K562 (cell line): ENCODE measurements around the gene OR5A2. TPM values are rescaled to one million over a fixed set of nuclear protein-coding genes. Genes with fewer than 3 reads are reported as not detected.

Source experiments
- ATAC-seq: fragments of 200-7000 bp; cut with Tn5 transposase; 3 replicates; pipeline ENCODE4 v1.9.1; 2020; ENCODE audit warnings: moderate library complexity
- BruUV-seq: library from RNA; stranded (reverse); fragments of 400-500 nt; replicated peaks from 2 replicates; lab custom pipeline; 2021; lab: Mats Ljungman, UMichigan
- CTCF ChIA-PET: fragments of 300-600 bp; formaldehyde crosslinking; extraction: SDS; loops from one replicate; lab custom pipeline; 2021; ENCODE audit warnings: low intra/inter-chr PET ratio; lab: Yijun Ruan, JAX
- POLR2A ChIA-PET: fragments of 300-600, 350-650 bp; sonication (Branson Sonifier 250); formaldehyde crosslinking; extraction: SDS; loops from one replicate; lab custom pipeline; 2021; ENCODE audit warnings: antibody characterized with exemption, inconsistent platforms; lab: Yijun Ruan, JAX
- DNase-seq, 4 experiments: peaks; one replicate each; pipeline versions ENCODE4 v3.0.0 to v3.0.0-alpha.2; 2011 to 2018; ENCODE audit warnings: low spot score in 3 of 4, mixed read lengths in 3 of 4; ENCODE audit errors: extremely low read depth in 1 of 4
- FAIRE-seq: peaks from 2 replicates; lab custom pipeline; 2011; peaks lifted over from hg19 to GRCh38; lab: Jason Lieb, UNC
- H2AFZ ChIP-seq: 2 replicates; pipeline ENCODE4 v1.6.0; 2011; ENCODE audit warnings: low read depth, low read length, control low read depth, inconsistent platforms
- H3K27ac ChIP-seq: fragments of 200-600 bp; 3 replicates; pipeline ENCODE4 v1.8.0; 2011; ENCODE audit warnings: low read depth, mild to moderate bottlenecking, control low read depth, inconsistent platforms, low read length, moderate library complexity, mixed read lengths; ENCODE audit errors: extremely low read depth
- H3K27me3 ChIP-seq, 2 experiments: fragments of 300-600 bp in 1 of 2; 2 replicates in 1 of 2; 3 replicates in 1 of 2; pipeline versions ENCODE4 v1.6.0 to v1.8.0; 2011; ENCODE audit warnings: inconsistent platforms in 2 of 2, low read length in 2 of 2, mild to moderate bottlenecking in 1 of 2, mixed read lengths in 1 of 2, moderate library complexity in 1 of 2; ENCODE audit not compliant: control insufficient read depth in 2 of 2, insufficient read depth in 2 of 2
- H3K36me3 ChIP-seq: fragments of 300-600 bp; 3 replicates; pipeline ENCODE4 v1.8.0; 2011; ENCODE audit warnings: mild to moderate bottlenecking, low read length, inconsistent platforms; ENCODE audit not compliant: control insufficient read depth, insufficient read depth
- H3K4me1 ChIP-seq, 2 experiments: fragments of 200-600 bp in 1 of 2; replicated peaks in 1 of 2; 2 replicates in 1 of 2; 3 replicates in 1 of 2; pipeline versions ENCODE4 v1.5.1 to v1.8.0; 2011; ENCODE audit warnings: inconsistent platforms in 2 of 2, low read length in 2 of 2, mild to moderate bottlenecking in 1 of 2, mixed read lengths in 1 of 2, moderate library complexity in 1 of 2; ENCODE audit not compliant: control insufficient read depth in 2 of 2, insufficient read depth in 2 of 2
- H3K4me2 ChIP-seq: 2 replicates; pipeline ENCODE4 v1.6.1; 2011; ENCODE audit warnings: low read length, control low read depth, inconsistent platforms, mixed read lengths; ENCODE audit not compliant: insufficient read depth
- H3K4me3 ChIP-seq: fragments of 200-600 bp; sonication (generic), shearing (Covaris generic); 2 replicates; pipeline ENCODE4 v1.5.1; 2016; ENCODE audit warnings: control low read depth, inconsistent platforms
- H3K79me2 ChIP-seq: fragments of 200-600 bp; 3 replicates; pipeline ENCODE4 v1.8.0; 2011; ENCODE audit warnings: low read length, inconsistent platforms; ENCODE audit not compliant: control insufficient read depth, insufficient read depth
- H3K9ac ChIP-seq, 2 experiments: 2 replicates each; pipeline versions ENCODE4 v1.6.0 to v1.6.1; 2011; ENCODE audit warnings: low read depth in 2 of 2, low read length in 2 of 2, control low read depth in 1 of 2, inconsistent platforms in 1 of 2, mild to moderate bottlenecking in 1 of 2, mixed read lengths in 1 of 2; ENCODE audit not compliant: insufficient read depth in 1 of 2
- H3K9me1 ChIP-seq: one replicate; pipeline ENCODE4 v1.6.0; 2011; ENCODE audit warnings: inconsistent platforms, mild to moderate bottlenecking, low read length, moderate library complexity; ENCODE audit not compliant: control insufficient read depth, insufficient read depth
- H3K9me3 ChIP-seq: replicated peaks from 2 replicates; pipeline ENCODE4 v1.5.1; 2011; ENCODE audit warnings: low read depth, low read length, inconsistent platforms; ENCODE audit not compliant: control insufficient read depth, insufficient read depth
- H4K20me1 ChIP-seq: replicated peaks from 2 replicates; pipeline ENCODE4 v1.6.1; 2011; ENCODE audit warnings: low read length, inconsistent platforms, mixed read lengths; ENCODE audit not compliant: control insufficient read depth, insufficient read depth
- FOXA1 ChIP-seq: fragments of 450-650 bp; IDR thresholded peaks from 2 replicates; pipeline ENCODE4 v1.6.1; 2016; ENCODE audit warnings: mild to moderate bottlenecking, borderline replicate concordance
- FUS ChIP-seq: fragments of 200-400 bp; formaldehyde crosslinking; optimal IDR thresholded peaks from 2 replicates; pipeline ENCODE3; 2017; ENCODE audit warnings: low read depth, low read length
- GATAD2A ChIP-seq: fragments of 450-650 bp; IDR thresholded peaks from 2 replicates; pipeline ENCODE4 v1.6.1; 2017
- HMG20B ChIP-seq: fragments of 250-450 bp; sonication (Bioruptor Pico); IDR thresholded peaks from 2 replicates; pipeline ENCODE4 v1.5.0; 2021; ENCODE audit warnings: mild to moderate bottlenecking
- HNRNPLL ChIP-seq: fragments of 200-400 bp; formaldehyde crosslinking; IDR thresholded peaks from 2 replicates; pipeline ENCODE4 v1.6.1; 2017; ENCODE audit warnings: low read length, low read depth, mild to moderate bottlenecking; ENCODE audit not compliant: poor library complexity, severe bottlenecking
- NONO ChIP-seq, 2 experiments: fragments of 200-400 bp in 1 of 2; fragments of 450-650 bp in 1 of 2; formaldehyde crosslinking in 1 of 2; IDR thresholded peaks; 2 replicates each; pipeline ENCODE4 v1.6.1; 2017; ENCODE audit warnings: low read depth in 2 of 2, mild to moderate bottlenecking in 2 of 2, moderate library complexity in 2 of 2, low read length in 1 of 2
- POLR3A ChIP-seq: IDR thresholded peaks from 2 replicates; pipeline ENCODE4 v1.6.1; 2011; ENCODE audit warnings: borderline replicate concordance, mild to moderate bottlenecking, moderate library complexity; ENCODE audit not compliant: insufficient read length, insufficient read depth; ENCODE audit errors: extremely low read depth
- RB1 ChIP-seq: fragments of 450-650 bp; IDR thresholded peaks from 2 replicates; pipeline ENCODE4 v1.6.1; 2017; ENCODE audit warnings: low read depth, mild to moderate bottlenecking
- SAFB2 ChIP-seq: fragments of 200-400 bp; formaldehyde crosslinking; IDR thresholded peaks from 2 replicates; pipeline ENCODE4 v1.6.1; 2018; ENCODE audit warnings: borderline replicate concordance, low read length, low read depth, moderate library complexity; ENCODE audit not compliant: severe bottlenecking
- SMARCC2 ChIP-seq: fragments of 450-650 bp; IDR thresholded peaks from 2 replicates; pipeline ENCODE4 v1.6.1; 2017; ENCODE audit warnings: antibody characterized with exemption, moderate library complexity, mild to moderate bottlenecking, low read depth
- ZNF121 ChIP-seq: sonication (generic); formaldehyde crosslinking; conservative IDR thresholded peaks from 2 replicates; pipeline ENCODE4 v1.8.0; 2022; ENCODE audit warnings: missing genetic modification reagents
- ZNF174 ChIP-seq: fragments of 250-450 bp; sonication (Bioruptor Pico); IDR thresholded peaks from 2 replicates; pipeline ENCODE4 v1.4.0; 2020; ENCODE audit warnings: mild to moderate bottlenecking
- in situ Hi-C: fragments of 300-500 bp; cut with MboI; formaldehyde crosslinking; loops from 4 replicates; pipeline ENCODE4 v1.15.0; 2018; ENCODE audit warnings: inconsistent platforms, mixed read lengths
- intact Hi-C: fragments of 100-400 bp; cut with micrococcal nuclease; formaldehyde crosslinking; loops from 2 replicates; pipeline ENCODE4 v1.14.2; 2022
- polyA plus RNA-seq, 8 experiments: library from polyadenylated mRNA; depleted of rRNA in 4 of 8; stranded (reverse) in 5 of 8; unstranded in 3 of 8; fragments of >200 nt; fragmentation: Nextera tagmentation in 2 of 8; fragmentation: Illumina TruSeq in 1 of 8; extraction: Ambion mirVana in 2 of 8; extraction: Trizol in 1 of 8; gene quantifications; 2 replicates each; pipeline versions ENCODE4 v1.2.1 to v1.2.3, GENCODE V29; 2011 to 2014; ENCODE audit warnings: inconsistent platforms in 1 of 8, missing spikeins in 1 of 8
- total RNA-seq, 7 experiments: library from RNA; depleted of rRNA in 6 of 7; stranded (reverse); fragments of >200 nt in 6 of 7; fragmentation: Illumina TruSeq in 2 of 7; extraction: Trizol in 2 of 7; gene quantifications; 2 replicates each; pipeline versions ENCODE4 v1.2.1 to v1.2.3, GENCODE V29; 2011 to 2021; ENCODE audit warnings: low replicate concordance in 1 of 7
- TF ChIP-seq, protein P1 (sequence below): fragments of 450-650 bp; IDR thresholded peaks from 2 replicates; pipeline ENCODE4 v1.6.1; 2017; ENCODE audit warnings: antibody characterized with exemption
- TF ChIP-seq, protein P2 (sequence below): fragments of 450-650 bp; IDR thresholded peaks from 2 replicates; pipeline ENCODE4 v1.6.1; 2016
- TF ChIP-seq, protein P3 (sequence below): fragments of 450-650 bp; formaldehyde crosslinking; conservative IDR thresholded peaks from 2 replicates; pipeline ENCODE4 v1.4.0; 2022; ENCODE audit warnings: mild to moderate bottlenecking, missing genetic modification characterization
- TF ChIP-seq, protein P4 (sequence below): fragments of 250-450 bp; sonication (Bioruptor Pico); IDR thresholded peaks from 2 replicates; pipeline ENCODE4 v1.5.0; 2020; ENCODE audit warnings: mild to moderate bottlenecking
- TF ChIP-seq, protein P5 (sequence below): sonication (generic); formaldehyde crosslinking; IDR thresholded peaks from 2 replicates; pipeline ENCODE4 v1.8.0; 2022; ENCODE audit warnings: mild to moderate bottlenecking, low read depth, missing genetic modification reagents

The OR5A2 gene
- total and polyA plus RNA-seq, 9 of the 15 experiments (the other 6 are each of a cell fraction or from before 2014, with no cell fraction given), result not detected

DNA sequence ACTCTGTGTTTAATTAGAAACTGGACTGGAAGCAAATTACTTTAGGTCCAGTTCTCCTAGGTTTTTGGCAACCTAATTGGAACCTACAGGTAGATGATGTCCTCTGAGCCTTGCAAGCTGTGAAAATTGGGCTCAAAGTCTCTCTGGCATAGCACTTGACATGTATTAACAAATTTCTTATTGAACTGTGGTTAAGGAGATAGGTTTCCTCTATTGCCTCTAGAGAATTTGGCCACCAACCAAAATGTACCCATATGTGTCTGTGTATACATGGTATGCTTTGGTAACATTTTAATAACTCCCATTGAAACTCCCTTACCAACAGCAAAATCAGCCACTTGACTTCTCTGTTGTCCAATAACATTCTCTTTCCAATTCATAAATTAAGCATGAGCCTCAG is 46.8 kb upstream of the OR5A2 start, which contains the start of gene OR4D10:
Gene OR4D10 (plus strand): TSS at position 301 of the 400 bp plus-strand sequence. CDS start 4,115 bp downstream, outside the sequence.
- in situ Hi-C loops (no loop called here), intact Hi-C loops (no loop called here)
- H3K4me3 ChIP-seq, result no peak within 1 kb of the TSS
- CTCF ChIA-PET, result no interaction called here
- H3K27ac ChIP-seq, result no peak within 1 kb of the TSS
- no peaks in the 10 kb centered on the region for H3K9me3 ChIP-seq
- TF ChIP-seq, protein P1, sequence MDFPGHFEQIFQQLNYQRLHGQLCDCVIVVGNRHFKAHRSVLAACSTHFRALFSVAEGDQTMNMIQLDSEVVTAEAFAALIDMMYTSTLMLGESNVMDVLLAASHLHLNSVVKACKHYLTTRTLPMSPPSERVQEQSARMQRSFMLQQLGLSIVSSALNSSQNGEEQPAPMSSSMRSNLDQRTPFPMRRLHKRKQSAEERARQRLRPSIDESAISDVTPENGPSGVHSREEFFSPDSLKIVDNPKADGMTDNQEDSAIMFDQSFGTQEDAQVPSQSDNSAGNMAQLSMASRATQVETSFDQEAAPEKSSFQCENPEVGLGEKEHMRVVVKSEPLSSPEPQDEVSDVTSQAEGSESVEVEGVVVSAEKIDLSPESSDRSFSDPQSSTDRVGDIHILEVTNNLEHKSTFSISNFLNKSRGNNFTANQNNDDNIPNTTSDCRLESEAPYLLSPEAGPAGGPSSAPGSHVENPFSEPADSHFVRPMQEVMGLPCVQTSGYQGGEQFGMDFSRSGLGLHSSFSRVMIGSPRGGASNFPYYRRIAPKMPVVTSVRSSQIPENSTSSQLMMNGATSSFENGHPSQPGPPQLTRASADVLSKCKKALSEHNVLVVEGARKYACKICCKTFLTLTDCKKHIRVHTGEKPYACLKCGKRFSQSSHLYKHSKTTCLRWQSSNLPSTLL, result no peak
- TF ChIP-seq ZNF174 (CRISPR knock-in tag) (no peak), SMARCC2 (no peak), HMG20B (no peak), RB1 (no peak), FUS (no peak), FOXA1 (no peak), ZNF121 (CRISPR knock-in tag) (no peak), NONO (IDR thresholded peaks at IDR 0.05; ENCODE audit: low read depth in 2 of 2, low read length in 1 of 2) (no peak), POLR3A (no peak), GATAD2A (no peak), SAFB2 (no peak), HNRNPLL (no peak)
- TF ChIP-seq, protein P2, sequence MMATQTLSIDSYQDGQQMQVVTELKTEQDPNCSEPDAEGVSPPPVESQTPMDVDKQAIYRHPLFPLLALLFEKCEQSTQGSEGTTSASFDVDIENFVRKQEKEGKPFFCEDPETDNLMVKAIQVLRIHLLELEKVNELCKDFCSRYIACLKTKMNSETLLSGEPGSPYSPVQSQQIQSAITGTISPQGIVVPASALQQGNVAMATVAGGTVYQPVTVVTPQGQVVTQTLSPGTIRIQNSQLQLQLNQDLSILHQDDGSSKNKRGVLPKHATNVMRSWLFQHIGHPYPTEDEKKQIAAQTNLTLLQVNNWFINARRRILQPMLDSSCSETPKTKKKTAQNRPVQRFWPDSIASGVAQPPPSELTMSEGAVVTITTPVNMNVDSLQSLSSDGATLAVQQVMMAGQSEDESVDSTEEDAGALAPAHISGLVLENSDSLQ, result no peak
- TF ChIP-seq, protein P3, sequence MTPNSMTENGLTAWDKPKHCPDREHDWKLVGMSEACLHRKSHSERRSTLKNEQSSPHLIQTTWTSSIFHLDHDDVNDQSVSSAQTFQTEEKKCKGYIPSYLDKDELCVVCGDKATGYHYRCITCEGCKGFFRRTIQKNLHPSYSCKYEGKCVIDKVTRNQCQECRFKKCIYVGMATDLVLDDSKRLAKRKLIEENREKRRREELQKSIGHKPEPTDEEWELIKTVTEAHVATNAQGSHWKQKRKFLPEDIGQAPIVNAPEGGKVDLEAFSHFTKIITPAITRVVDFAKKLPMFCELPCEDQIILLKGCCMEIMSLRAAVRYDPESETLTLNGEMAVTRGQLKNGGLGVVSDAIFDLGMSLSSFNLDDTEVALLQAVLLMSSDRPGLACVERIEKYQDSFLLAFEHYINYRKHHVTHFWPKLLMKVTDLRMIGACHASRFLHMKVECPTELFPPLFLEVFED, result no peak
- TF ChIP-seq, protein P4, sequence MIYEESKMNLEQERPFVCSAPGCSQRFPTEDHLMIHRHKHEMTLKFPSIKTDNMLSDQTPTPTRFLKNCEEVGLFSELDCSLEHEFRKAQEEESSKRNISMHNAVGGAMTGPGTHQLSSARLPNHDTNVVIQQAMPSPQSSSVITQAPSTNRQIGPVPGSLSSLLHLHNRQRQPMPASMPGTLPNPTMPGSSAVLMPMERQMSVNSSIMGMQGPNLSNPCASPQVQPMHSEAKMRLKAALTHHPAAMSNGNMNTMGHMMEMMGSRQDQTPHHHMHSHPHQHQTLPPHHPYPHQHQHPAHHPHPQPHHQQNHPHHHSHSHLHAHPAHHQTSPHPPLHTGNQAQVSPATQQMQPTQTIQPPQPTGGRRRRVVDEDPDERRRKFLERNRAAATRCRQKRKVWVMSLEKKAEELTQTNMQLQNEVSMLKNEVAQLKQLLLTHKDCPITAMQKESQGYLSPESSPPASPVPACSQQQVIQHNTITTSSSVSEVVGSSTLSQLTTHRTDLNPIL (CRISPR knock-in tag), result no peak
- TF ChIP-seq, protein P5, sequence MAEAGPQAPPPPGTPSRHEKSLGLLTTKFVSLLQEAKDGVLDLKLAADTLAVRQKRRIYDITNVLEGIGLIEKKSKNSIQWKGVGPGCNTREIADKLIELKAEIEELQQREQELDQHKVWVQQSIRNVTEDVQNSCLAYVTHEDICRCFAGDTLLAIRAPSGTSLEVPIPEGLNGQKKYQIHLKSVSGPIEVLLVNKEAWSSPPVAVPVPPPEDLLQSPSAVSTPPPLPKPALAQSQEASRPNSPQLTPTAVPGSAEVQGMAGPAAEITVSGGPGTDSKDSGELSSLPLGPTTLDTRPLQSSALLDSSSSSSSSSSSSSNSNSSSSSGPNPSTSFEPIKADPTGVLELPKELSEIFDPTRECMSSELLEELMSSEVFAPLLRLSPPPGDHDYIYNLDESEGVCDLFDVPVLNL, result no peak
- TF ChIP-seq, all 486 proteins: peak for 0
- H3K79me2 ChIP-seq, result no peaks in the 10 kb centered on the region
- FAIRE-seq, result no peak
- no peaks in the 10 kb centered on the region for H4K20me1 ChIP-seq
- BruUV-seq, result no TSS peak
- peaks cover 6 to 12% of the 10 kb centered on the region in 2 experiments; a peak in 3 of 5 replicates for H3K27me3 ChIP-seq
- H3K36me3 ChIP-seq, result no peaks in the 10 kb centered on the region
- ATAC-seq, result no peak
- POLR2A ChIA-PET, result no interaction called here
- DNase-seq, result no peak
- no peak within 1 kb of the TSS for H3K4me2 ChIP-seq
- H3K4me1 ChIP-seq, result no peaks in the 10 kb centered on the region
- H2AFZ ChIP-seq, result no peak within 1 kb of the TSS
- no peak within 1 kb of the TSS for H3K9ac ChIP-seq
- H3K9me1 ChIP-seq, result no peaks in the 10 kb centered on the region
